SKM-1 treated with dmso at 0.1 percent for 144 hours (cell line): ENCODE data around the gene MLLT10.
A peak's percentile ranks its signal among the peaks of the same experiment; 100 is the strongest.

Experiments used
- DNase-seq: peaks from one replicate; lab custom pipeline; 2025; ENCODE audit not compliant: unreplicated experiment; lab: John Stamatoyannopoulos, UW

Gene MLLT10

DNA sequence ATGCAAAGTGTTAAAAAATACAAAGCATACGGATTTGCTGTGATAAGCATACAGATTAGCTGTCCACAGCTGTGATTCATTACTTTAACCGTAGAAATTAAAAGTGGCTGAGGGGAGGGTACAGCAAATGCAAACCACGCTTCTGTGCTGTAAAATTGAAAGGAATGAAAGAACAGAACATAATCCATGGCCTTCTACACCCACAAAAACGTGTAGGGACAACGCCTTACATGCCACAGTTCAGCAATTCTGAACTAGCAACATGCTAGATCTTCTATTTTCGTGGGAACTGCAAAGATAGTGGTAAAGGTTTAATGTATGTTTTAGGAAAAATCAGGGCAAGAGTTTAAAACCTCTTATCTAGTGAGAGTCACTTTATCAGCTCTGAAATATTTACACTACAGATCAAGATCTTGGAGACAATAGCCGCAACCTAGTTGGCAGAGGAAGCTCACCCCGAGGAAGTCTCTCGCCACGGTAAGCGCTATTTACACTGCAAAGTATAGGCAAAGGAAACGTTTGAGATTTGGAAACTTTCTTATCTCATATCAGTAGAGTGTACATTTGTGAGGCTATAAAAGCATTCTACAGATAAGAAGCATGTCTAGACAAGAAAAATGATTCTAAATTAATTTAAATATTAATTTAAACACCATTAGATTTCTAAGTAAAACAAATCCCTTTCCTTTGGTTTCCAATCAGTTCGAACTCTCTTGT is 193.6 kb downstream of the MLLT10 start:
- no peak for DNase-seq

- no peak for DNase-seq
These were observed 194.6 kb downstream of the MLLT10 start for GRCh38 chr10:21728618-21729017.

GRCh38 chr10:21732067-21732772 is 198.2 kb downstream of the MLLT10 start:
- DNase-seq, result peak; percentile 2

DNA sequence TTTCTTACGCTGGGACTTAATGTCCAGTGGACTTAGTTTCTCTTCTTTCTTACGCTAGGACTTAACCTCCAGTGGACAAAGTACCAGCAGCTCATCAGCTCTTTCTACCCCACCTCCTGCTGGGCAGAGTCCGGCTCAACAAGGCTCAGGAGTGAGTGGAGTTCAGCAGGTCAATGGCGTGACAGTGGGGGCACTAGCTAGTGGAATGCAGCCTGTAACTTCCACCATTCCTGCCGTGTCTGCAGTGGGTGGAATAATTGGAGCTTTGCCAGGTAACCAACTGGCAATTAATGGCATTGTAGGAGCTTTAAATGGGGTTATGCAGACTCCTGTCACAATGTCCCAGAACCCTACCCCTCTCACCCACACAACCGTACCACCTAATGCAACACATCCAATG is 199.7 kb downstream of the MLLT10 start:
- DNase-seq, result no peak

- no peak for DNase-seq
These were observed 203.1 kb downstream of the MLLT10 start for GRCh38 chr10:21737106-21737505.

GRCh38 chr10:21740989-21741388 is 207.0 kb downstream of the MLLT10 start:
- DNase-seq, result no peak

GRCh38 chr10:21742740-21743412 is 208.8 kb downstream of the MLLT10 start:
- DNase-seq, result no peak

DNA sequence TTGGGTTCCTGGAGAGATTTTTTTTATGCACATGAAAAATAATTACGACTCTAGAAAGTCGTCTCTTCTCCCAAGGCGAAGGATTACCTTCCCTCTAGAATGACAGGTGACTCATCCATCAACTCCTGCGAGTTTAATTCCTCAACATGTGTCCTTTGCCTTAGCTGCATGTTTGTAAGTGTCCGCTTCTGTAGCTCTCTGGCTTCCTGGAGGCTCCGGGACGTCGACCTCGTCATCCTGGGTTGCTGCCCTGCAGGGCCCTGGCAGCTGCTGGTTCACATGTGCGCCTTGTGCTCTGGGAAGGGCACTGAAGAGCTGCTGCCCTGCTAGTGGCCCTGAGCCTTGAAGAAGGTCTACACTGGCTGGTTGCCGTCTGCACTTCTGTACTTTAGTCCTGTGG is 210.2 kb downstream of the MLLT10 start:
- no peak for DNase-seq

- no peak for DNase-seq
These were observed 212.1 kb downstream of the MLLT10 start for GRCh38 chr10:21746118-21746517.

GRCh38 chr10:21747809-21748208 is 213.8 kb downstream of the MLLT10 start:
- no peak for DNase-seq

GRCh38 chr10:21749788-21750187 is 215.8 kb downstream of the MLLT10 start:
- DNase-seq, result no peak

DNA sequence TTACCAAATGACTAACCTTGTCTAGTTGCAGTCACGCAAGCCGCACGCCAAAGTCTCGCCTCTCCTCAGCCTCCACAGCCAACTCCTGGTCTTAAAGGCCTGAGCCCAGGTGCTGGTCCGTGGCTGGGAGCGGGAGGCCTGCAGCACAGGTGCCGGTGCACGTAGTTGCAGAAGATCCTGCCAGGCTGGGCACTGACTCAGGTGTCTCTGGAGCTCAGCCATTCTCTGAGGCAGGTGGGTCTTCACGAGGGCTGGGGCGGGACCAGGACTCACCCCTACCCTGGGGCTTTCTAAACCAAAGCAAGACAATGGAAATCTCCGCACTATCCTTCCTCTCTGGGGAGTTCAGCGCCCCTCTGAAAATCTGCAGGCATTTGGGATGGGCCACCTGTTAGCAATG is 216.4 kb downstream of the MLLT10 start:
- no peak for DNase-seq

GRCh38 chr10:21751341-21752310 is 217.6 kb downstream of the MLLT10 start:
- DNase-seq, result no peak

DNA sequence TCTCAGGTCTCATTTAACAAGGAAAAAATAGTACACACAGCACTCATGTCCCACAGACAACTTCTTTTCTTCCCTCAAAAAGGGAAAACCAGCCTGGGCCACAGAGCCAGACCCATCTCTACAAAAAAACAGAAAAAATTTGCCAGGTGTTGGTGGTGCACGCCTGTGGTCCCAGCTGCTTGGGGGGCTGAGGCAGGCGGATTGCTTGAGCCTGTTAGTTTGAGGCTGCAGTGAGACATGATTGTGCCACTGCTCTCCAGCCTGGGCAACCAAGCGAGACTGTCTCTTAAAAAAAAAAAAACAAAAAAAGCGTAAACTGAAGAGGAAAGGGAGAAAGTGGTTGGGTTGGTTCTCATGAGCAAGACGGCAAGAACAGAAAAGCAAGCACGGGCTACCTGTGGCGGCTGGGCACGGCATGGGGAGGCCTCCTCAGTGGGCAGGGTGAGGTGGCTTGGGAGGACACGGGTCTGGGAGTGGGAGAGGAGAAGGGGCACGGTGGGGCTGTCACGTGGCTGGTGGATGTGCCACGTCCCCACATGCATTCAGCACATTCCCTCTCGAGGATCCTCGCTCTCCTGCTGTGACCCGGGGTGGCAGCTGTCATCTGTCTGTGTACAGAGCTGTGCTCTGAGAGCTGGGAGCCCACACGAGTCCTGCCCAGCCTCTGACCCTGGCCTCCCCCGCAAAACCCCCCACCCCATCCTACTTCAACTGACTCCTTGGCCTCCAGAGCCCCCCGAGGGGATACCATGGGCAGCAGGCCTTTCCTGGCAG is 219.7 kb downstream of the MLLT10 start:
- no peak for DNase-seq

GRCh38 chr10:21754410-21755011 is 220.5 kb downstream of the MLLT10 start:
- peak; percentile 31 for DNase-seq

- no peak for DNase-seq
These were observed 222.7 kb downstream of the MLLT10 start for GRCh38 chr10:21756707-21757106.

GRCh38 chr10:21757185-21757901 is 223.3 kb downstream of the MLLT10 start:
- DNase-seq, result no peak

DNA sequence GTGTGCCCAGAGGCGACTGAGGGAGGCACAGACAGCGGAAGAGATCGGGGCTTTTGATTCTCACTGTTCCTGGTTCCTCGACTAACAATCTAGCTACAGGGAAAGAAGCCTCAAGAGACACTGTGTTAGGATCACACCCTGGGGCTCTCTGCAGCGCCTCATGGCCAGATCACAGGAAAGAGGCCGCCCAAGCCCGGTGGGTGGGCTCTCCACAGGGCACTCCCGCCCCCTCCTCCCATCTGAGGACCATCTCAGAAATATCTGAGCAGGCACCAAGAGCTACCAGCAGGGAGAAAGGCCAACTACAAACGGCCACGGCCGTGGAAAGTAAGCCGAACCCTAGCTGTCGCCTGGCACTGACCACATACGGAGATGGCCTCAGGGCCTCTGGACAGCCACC is 224.2 kb downstream of the MLLT10 start:
- no peak for DNase-seq

GRCh38 chr10:21758696-21759095 is 224.7 kb downstream of the MLLT10 start:
- no peak for DNase-seq
